ENCODE data around the gene ZBP1.

DNA sequence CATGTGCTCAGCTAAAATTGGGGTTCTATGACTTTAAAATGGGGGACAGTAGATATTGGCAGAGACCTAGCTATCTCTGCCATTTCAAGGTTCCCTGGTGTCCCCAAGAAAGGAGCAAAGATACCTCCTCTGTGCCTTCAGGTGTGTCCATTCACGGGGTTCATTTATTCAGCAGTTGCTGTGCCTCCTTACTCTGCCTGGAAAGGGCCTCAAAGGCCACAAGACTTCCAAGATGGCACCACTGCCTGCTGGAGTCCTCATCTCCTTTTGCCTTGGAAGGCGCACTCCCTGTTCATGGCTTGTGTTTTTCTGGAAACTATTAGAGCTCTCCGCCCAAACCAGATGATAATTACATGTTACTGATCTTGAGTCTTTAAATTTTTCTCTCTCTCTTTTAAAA is 3.9 kb upstream of the ZBP1 start:
- TF ChIP-seq, protein P1, sequence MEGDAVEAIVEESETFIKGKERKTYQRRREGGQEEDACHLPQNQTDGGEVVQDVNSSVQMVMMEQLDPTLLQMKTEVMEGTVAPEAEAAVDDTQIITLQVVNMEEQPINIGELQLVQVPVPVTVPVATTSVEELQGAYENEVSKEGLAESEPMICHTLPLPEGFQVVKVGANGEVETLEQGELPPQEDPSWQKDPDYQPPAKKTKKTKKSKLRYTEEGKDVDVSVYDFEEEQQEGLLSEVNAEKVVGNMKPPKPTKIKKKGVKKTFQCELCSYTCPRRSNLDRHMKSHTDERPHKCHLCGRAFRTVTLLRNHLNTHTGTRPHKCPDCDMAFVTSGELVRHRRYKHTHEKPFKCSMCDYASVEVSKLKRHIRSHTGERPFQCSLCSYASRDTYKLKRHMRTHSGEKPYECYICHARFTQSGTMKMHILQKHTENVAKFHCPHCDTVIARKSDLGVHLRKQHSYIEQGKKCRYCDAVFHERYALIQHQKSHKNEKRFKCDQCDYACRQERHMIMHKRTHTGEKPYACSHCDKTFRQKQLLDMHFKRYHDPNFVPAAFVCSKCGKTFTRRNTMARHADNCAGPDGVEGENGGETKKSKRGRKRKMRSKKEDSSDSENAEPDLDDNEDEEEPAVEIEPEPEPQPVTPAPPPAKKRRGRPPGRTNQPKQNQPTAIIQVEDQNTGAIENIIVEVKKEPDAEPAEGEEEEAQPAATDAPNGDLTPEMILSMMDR (IDR thresholded peaks at IDR 0.05), result no peak
- no peak for TF ChIP-seq ZFX (IDR thresholded peaks at IDR 0.05; ENCODE audit: borderline replicate concordance)

Measured in 22Rv1 (cell line).